GM21423 (cell line): Measurements from ENCODE around the gene SERPINB5.
"Not testable (repeated sequence)": the region's sequence is repeated elsewhere in the genome, so short reads cannot be mapped to it uniquely, and the experiment has no call there.

Experiments used
- ATAC-seq: cut with Tn5 transposase; IDR thresholded peaks from one replicate; pipeline ENCODE4 v1.9.1; 2021; ENCODE audit warnings: mild to moderate bottlenecking, moderate library complexity; ENCODE audit not compliant: unreplicated experiment

SERPINB5 gene

GRCh38 chr18:63476668-63477067 is at the start of gene SERPINB5:
SERPINB5 (plus strand) TSS chr18:63476958; CDS start chr18:63484429, 7,471 bp downstream.
- no peak for ATAC-seq

- no peak for ATAC-seq
These were observed 49.2 kb upstream of the SERPINB5 start for GRCh38 chr18:63427558-63427957.

- no peak for ATAC-seq
These were observed 46.2 kb upstream of the SERPINB5 start for GRCh38 chr18:63430526-63430925.

- no peak for ATAC-seq
These were observed 45.6 kb upstream of the SERPINB5 start for GRCh38 chr18:63431180-63431579.

GRCh38 chr18:63433334-63433866 is 43.4 kb upstream of the SERPINB5 start:
- ATAC-seq, result no peak

- no peak for ATAC-seq
These were observed 38.6 kb upstream of the SERPINB5 start for GRCh38 chr18:63438181-63438580.

- peak; percentile 57 for ATAC-seq
These were observed 37.4 kb upstream of the SERPINB5 start for GRCh38 chr18:63439334-63439733.

GRCh38 chr18:63440219-63440618 is 36.5 kb upstream of the SERPINB5 start:
- ATAC-seq, result no peak

- ATAC-seq, result no peak
These were observed 35.9 kb upstream of the SERPINB5 start for GRCh38 chr18:63440881-63441280.

- ATAC-seq, result no peak
These were observed 32.9 kb upstream of the SERPINB5 start for GRCh38 chr18:63443829-63444228.

GRCh38 chr18:63444580-63444979 is 32.2 kb upstream of the SERPINB5 start:
- ATAC-seq, result peak; percentile 49

GRCh38 chr18:63445037-63445436 is 31.7 kb upstream of the SERPINB5 start:
- ATAC-seq, result no peak

GRCh38 chr18:63446266-63446665 is 30.5 kb upstream of the SERPINB5 start:
- no peak for ATAC-seq

- ATAC-seq, result no peak
These were observed 29.7 kb upstream of the SERPINB5 start for GRCh38 chr18:63447066-63447465.

- no peak for ATAC-seq
These were observed 27.3 kb upstream of the SERPINB5 start for GRCh38 chr18:63449426-63449825.

GRCh38 chr18:63451799-63452660 is 24.7 kb upstream of the SERPINB5 start:
- no peak for ATAC-seq

GRCh38 chr18:63452751-63453150 is 24.0 kb upstream of the SERPINB5 start:
- not testable (repeated sequence) for ATAC-seq

GRCh38 chr18:63454497-63454896 is 22.3 kb upstream of the SERPINB5 start:
- no peak for ATAC-seq

- ATAC-seq, result no peak
These were observed 18.8 kb upstream of the SERPINB5 start for GRCh38 chr18:63457977-63458376.

- ATAC-seq, result no peak
These were observed 16.3 kb upstream of the SERPINB5 start for GRCh38 chr18:63460414-63460813.

GRCh38 chr18:63464434-63464833 is 12.3 kb upstream of the SERPINB5 start:
- no peak for ATAC-seq

GRCh38 chr18:63465059-63465458 is 11.7 kb upstream of the SERPINB5 start:
- no peak for ATAC-seq
